IMR-90 (cell line): ENCODE data around the gene THSD8. TPM values are rescaled to one million over a fixed set of nuclear protein-coding genes. Genes with fewer than 3 reads are reported as not detected.

Experiments used
- ATAC-seq: fragments of 200-7000 bp; cut with Tn5 transposase; 2 replicates; pipeline ENCODE4 v1.9.1; 2020; ENCODE audit warnings: low read depth, mild to moderate bottlenecking, moderate library complexity
- BruUV-seq: library from RNA; stranded (reverse); fragments of 400-500 nt; replicated peaks from 2 replicates; lab custom pipeline; 2021; lab: Mats Ljungman, UMichigan
- CTCF ChIA-PET: fragments of 300-600 bp; formaldehyde crosslinking; extraction: SDS; loops from one replicate; lab custom pipeline; 2021; ENCODE audit warnings: antibody characterized with exemption; lab: Yijun Ruan, JAX
- POLR2A ChIA-PET: fragments of 300-600 bp; sonication (Branson Sonifier 250); formaldehyde crosslinking; loops from one replicate; lab custom pipeline; 2022; ENCODE audit warnings: antibody characterized with exemption; ENCODE audit not compliant: unreplicated experiment; lab: Charles Lee
- DNase-seq: peaks from one replicate; pipeline ENCODE4 v3.0.0; 2013
- H2AFZ ChIP-seq: replicated peaks from 2 replicates; pipeline ENCODE3; 2013; ENCODE audit warnings: low read length, mild to moderate bottlenecking; ENCODE audit not compliant: poor library complexity
- H2AK5ac ChIP-seq: 2 replicates; pipeline ENCODE4 v1.6.1; 2013; ENCODE audit warnings: low read depth, low read length, inconsistent platforms
- H2AK9ac ChIP-seq: replicated peaks from 2 replicates; pipeline ENCODE3; 2013; ENCODE audit warnings: mild to moderate bottlenecking, low read depth, low read length, moderate library complexity; ENCODE audit not compliant: poor library complexity
- H2BK120ac ChIP-seq: 2 replicates; pipeline ENCODE4 v1.6.1; 2013; ENCODE audit warnings: low read depth, low read length, inconsistent platforms
- H2BK15ac ChIP-seq: 3 replicates; pipeline ENCODE4 v1.6.1; 2013; ENCODE audit warnings: low read depth, low read length, inconsistent platforms
- H2BK20ac ChIP-seq: 2 replicates; pipeline ENCODE4 v1.6.1; 2013; ENCODE audit warnings: low read depth, mild to moderate bottlenecking, inconsistent platforms, low read length, moderate library complexity
- H2BK5ac ChIP-seq: 2 replicates; pipeline ENCODE4 v1.6.1; 2013; ENCODE audit warnings: mild to moderate bottlenecking, low read depth, low read length, inconsistent platforms; ENCODE audit not compliant: poor library complexity, severe bottlenecking
- H3K14ac ChIP-seq: replicated peaks from 2 replicates; pipeline ENCODE4 v1.6.1; 2013; ENCODE audit warnings: low read depth, low read length, inconsistent platforms
- H3K18ac ChIP-seq: 2 replicates; pipeline ENCODE4 v1.6.1; 2013; ENCODE audit warnings: low read depth, low read length, control low read depth
- H3K23ac ChIP-seq: 2 replicates; pipeline ENCODE4 v1.6.1; 2013; ENCODE audit warnings: low read depth, low read length, inconsistent platforms
- H3K27ac ChIP-seq: 2 replicates; pipeline ENCODE4 v1.5.1; 2013; ENCODE audit warnings: mild to moderate bottlenecking, control low read depth, low read length; ENCODE audit not compliant: insufficient read depth
- H3K27me3 ChIP-seq: 2 replicates; pipeline ENCODE4 v1.6.1; 2013; ENCODE audit warnings: low read length; ENCODE audit not compliant: control insufficient read depth, insufficient read depth
- H3K36me3 ChIP-seq: 2 replicates; pipeline ENCODE4 v1.6.1; 2013; ENCODE audit warnings: low read length, mixed read lengths; ENCODE audit not compliant: control insufficient read depth, insufficient read depth
- H3K4ac ChIP-seq: 2 replicates; pipeline ENCODE4 v1.6.1; 2013; ENCODE audit warnings: low read depth, low read length, inconsistent platforms
- H3K4me1 ChIP-seq: 2 replicates; pipeline ENCODE4 v1.6.1; 2013; ENCODE audit warnings: low read length, mixed read lengths; ENCODE audit not compliant: control insufficient read depth, insufficient read depth
- H3K4me2 ChIP-seq: 2 replicates; pipeline ENCODE4 v1.6.1; 2013; ENCODE audit warnings: low read depth, mild to moderate bottlenecking, control low read depth, low read length, moderate library complexity
- H3K4me3 ChIP-seq: 2 replicates; pipeline ENCODE4 v1.5.1; 2013; ENCODE audit warnings: low read depth, mild to moderate bottlenecking, control low read depth, low read length, moderate library complexity; ENCODE audit not compliant: insufficient read depth
- H3K56ac ChIP-seq: 2 replicates; pipeline ENCODE4 v1.6.1; 2013; ENCODE audit warnings: low read length, inconsistent platforms; ENCODE audit not compliant: insufficient read depth; ENCODE audit errors: extremely low read depth
- H3K79me1 ChIP-seq, 2 experiments: 2 replicates each; pipeline ENCODE4 v1.6.1; 2013; ENCODE audit warnings: low read length in 2 of 2, inconsistent platforms in 1 of 2, low read depth in 1 of 2
- H3K9ac ChIP-seq: 2 replicates; pipeline ENCODE4 v1.6.1; 2013; ENCODE audit warnings: low read depth, low read length, control low read depth
- H3K9me1 ChIP-seq: 2 replicates; pipeline ENCODE4 v1.6.1; 2013; ENCODE audit warnings: low read length, inconsistent platforms; ENCODE audit not compliant: insufficient read depth
- H3K9me3 ChIP-seq: 2 replicates; pipeline ENCODE4 v1.6.1; 2013; ENCODE audit warnings: low read length; ENCODE audit not compliant: control insufficient read depth, insufficient read depth
- H4K20me1 ChIP-seq: 2 replicates; pipeline ENCODE4 v1.6.1; 2013; ENCODE audit warnings: low read length, inconsistent platforms; ENCODE audit not compliant: insufficient read depth
- H4K5ac ChIP-seq: 2 replicates; pipeline ENCODE4 v1.6.1; 2013; ENCODE audit warnings: mild to moderate bottlenecking, low read depth, low read length, control low read depth
- H4K8ac ChIP-seq, 2 experiments: 2 replicates each; pipeline ENCODE4 v1.6.1; 2013; ENCODE audit warnings: low read depth in 2 of 2, low read length in 2 of 2, control low read depth in 1 of 2, inconsistent platforms in 1 of 2
- H4K91ac ChIP-seq: 2 replicates; pipeline ENCODE4 v1.6.1; 2013; ENCODE audit warnings: low read depth, low read length, inconsistent platforms; ENCODE audit not compliant: insufficient read depth
- BHLHE40 ChIP-seq: fragments of 150-350 bp; IDR thresholded peaks from 2 replicates; pipeline ENCODE4 v1.6.1; 2016; ENCODE audit warnings: mild to moderate bottlenecking, low read depth, low read length
- CEBPB ChIP-seq: IDR thresholded peaks from 2 replicates; pipeline ENCODE4 v1.6.1; 2012; ENCODE audit warnings: low read depth, low read length, improper control_type of control experiment
- FOS ChIP-seq: fragments of 150-350 bp; IDR thresholded peaks from 2 replicates; pipeline ENCODE4 v1.6.1; 2016; ENCODE audit warnings: low read depth, low read length
- MXI1 ChIP-seq: IDR thresholded peaks from 2 replicates; pipeline ENCODE4 v1.6.1; 2012; ENCODE audit warnings: low read depth, mild to moderate bottlenecking, low read length, moderate library complexity, borderline replicate concordance
- RFX5 ChIP-seq: IDR thresholded peaks from 2 replicates; pipeline ENCODE4 v1.8.0; 2012; ENCODE audit warnings: low read depth, mild to moderate bottlenecking, low read length, moderate library complexity
- USF2 ChIP-seq: fragments of 150-350 bp; IDR thresholded peaks from 2 replicates; pipeline ENCODE4 v1.6.1; 2017; ENCODE audit warnings: mild to moderate bottlenecking, antibody characterized with exemption, low read length, low read depth
- WGBS, 2 experiments: methylation state at CpG; one replicate each; pipeline versions ENCODE4 v1.1.5 to v1.1.7; 2013; ENCODE audit warnings: missing lambda C conversion rate in 2 of 2; ENCODE audit not compliant: insufficient read length in 1 of 2; ENCODE audit errors: extremely low coverage in 2 of 2; 5-methylcytosine and 5-hydroxymethylcytosine counted together
- dilution Hi-C: fragments of 300-500 bp; cut with HindIII; formaldehyde crosslinking; loops from one replicate; pipeline ENCODE4 v1.14.3; 2018; ENCODE audit warnings: low sequenced_read_pairs; ENCODE audit not compliant: unreplicated experiment
- in situ Hi-C: fragments of 300-500 bp; cut with MboI; formaldehyde crosslinking; loops from 3 replicates; pipeline ENCODE4 v1.14.3; 2019; ENCODE audit warnings: low sequenced_read_pairs, inconsistent platforms, mixed read lengths
- intact Hi-C: fragments of 100-400 bp; cut with micrococcal nuclease; formaldehyde crosslinking; loops from 2 replicates; pipeline ENCODE4 v1.10.0; 2022
- polyA plus RNA-seq, 3 experiments: library from polyadenylated mRNA; depleted of rRNA; stranded (reverse); fragments of >200 nt; gene quantifications; 2 replicates each; pipeline ENCODE4 v1.2.3, GENCODE V29; 2012; ENCODE audit warnings: low replicate concordance in 1 of 3
- total RNA-seq: library from RNA; depleted of rRNA; stranded (reverse); fragments of >200 nt; gene quantifications from 2 replicates; pipeline ENCODE4 v1.2.3, GENCODE V29; 2012
- TF ChIP-seq, protein P1 (sequence below): conservative IDR thresholded peaks from 2 replicates; pipeline ENCODE4 v1.5.1; 2012; ENCODE audit warnings: mild to moderate bottlenecking, low read depth, low read length, improper control_type of control experiment

THSD8 gene
- total and polyA plus RNA-seq, 2 of the 4 experiments (the other 2 are of a cell fraction): 0.68 TPM; not detected in 1

DNA sequence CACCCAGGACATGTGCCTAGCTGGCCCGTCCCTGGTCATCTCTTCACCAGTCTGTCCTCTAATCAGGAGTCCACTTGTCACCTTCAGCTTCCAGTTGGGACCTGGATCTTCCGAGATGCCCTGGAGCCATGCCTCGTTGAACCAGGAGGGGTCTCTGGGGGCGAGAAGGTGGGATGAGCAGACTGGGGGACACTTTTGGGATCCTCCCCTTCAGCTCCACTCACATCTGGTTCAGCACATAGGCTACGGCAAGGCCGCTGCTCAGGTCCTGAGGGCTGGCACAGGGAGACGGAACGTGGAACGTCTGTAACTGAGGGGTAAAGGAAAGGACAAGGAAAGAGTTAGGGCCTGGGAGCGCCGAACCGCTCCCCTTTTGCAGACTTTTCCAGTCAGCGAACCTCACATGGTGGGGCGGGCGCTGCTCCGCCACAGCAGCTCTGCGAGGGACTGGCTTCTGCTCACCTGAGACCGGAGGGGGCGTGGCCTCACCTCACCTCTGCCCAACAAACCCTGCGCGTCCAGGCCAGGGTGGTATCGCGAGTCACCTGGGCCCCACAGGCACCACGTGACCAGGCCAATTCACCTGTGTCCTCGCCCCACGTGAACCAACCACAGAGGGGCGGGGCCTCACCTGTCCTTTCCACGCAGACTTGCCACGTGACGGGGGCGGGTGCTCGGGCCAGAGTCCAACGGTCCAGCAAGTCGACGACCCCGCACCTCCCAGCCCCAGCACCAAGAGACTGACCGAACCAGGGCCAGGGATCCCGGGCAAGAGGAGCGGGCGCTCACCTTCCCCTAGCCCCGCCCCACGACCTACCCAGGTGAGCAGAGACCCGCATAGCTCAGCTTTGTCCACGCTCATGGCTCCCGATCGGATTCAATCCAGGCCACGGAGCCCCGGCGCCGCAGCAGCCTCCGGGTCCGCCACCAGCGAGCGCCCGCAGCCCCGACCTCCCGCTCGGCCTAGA, 27.0 kb upstream of the THSD8 start, which contains the start of gene HOOK2:
HOOK2 (minus strand) TSS at position 965 of the 968 bp plus-strand sequence; CDS start at position 862, 103 bp downstream.
- dilution Hi-C loops: no loop called here

More for the DNA sequence above, 27.0 kb upstream of the THSD8 start, which contains the start of gene HOOK2:
- H3K4ac ChIP-seq: peak within 1 kb of the TSS; percentile 91
- ATAC-seq: no peak
- H2BK15ac ChIP-seq: peak within 1 kb of the TSS; percentile 21; the same call in 1 of the 3 replicates
- H4K91ac ChIP-seq: peak within 1 kb of the TSS; percentile 81
- peak within 1 kb of the TSS; percentile 51 for H3K27ac ChIP-seq
- no peak for DNase-seq
- peak within 1 kb of the TSS; percentile 97 for H2AFZ ChIP-seq
- POLR2A ChIA-PET: no interaction called here
- H3K18ac ChIP-seq: peak within 1 kb of the TSS; percentile 33
- H4K8ac ChIP-seq: peak within 1 kb of the TSS; percentile 31 to 95; a peak in 3 of 4 replicates
- no peaks in the 10 kb centered on the region; the same call in 1 of the 2 replicates for H3K36me3 ChIP-seq
- in situ Hi-C loops (loop anchor here (5.0 to 25.0 kb wide), 2 partner anchors 62 to 1062 kb away; partner anchors contain the start of gene MAST1), intact Hi-C loops (no loop called here)
- H3K56ac ChIP-seq: no peak within 1 kb of the TSS
- no peak for TF ChIP-seq FOS
- peak; percentile 63 for TF ChIP-seq USF2
- TF ChIP-seq BHLHE40: no peak
- no peak for TF ChIP-seq CEBPB
- no peak for TF ChIP-seq RFX5
- TF ChIP-seq MXI1: peak; percentile 31; the same call in 1 of the 2 replicates
- TF ChIP-seq, protein P1, sequence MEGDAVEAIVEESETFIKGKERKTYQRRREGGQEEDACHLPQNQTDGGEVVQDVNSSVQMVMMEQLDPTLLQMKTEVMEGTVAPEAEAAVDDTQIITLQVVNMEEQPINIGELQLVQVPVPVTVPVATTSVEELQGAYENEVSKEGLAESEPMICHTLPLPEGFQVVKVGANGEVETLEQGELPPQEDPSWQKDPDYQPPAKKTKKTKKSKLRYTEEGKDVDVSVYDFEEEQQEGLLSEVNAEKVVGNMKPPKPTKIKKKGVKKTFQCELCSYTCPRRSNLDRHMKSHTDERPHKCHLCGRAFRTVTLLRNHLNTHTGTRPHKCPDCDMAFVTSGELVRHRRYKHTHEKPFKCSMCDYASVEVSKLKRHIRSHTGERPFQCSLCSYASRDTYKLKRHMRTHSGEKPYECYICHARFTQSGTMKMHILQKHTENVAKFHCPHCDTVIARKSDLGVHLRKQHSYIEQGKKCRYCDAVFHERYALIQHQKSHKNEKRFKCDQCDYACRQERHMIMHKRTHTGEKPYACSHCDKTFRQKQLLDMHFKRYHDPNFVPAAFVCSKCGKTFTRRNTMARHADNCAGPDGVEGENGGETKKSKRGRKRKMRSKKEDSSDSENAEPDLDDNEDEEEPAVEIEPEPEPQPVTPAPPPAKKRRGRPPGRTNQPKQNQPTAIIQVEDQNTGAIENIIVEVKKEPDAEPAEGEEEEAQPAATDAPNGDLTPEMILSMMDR: no peak
- CTCF ChIA-PET: interaction anchor here (1.3 to 1.4 kb wide), 2 partner anchors 9 to 17 kb away, joined by 3 to 4 read pairs; no protein-coding TSS in a partner anchor
- peak within 1 kb of the TSS; percentile 81 for H2BK120ac ChIP-seq
- peak within 1 kb of the TSS; percentile 75 for H3K4me3 ChIP-seq
- no peaks in the 10 kb centered on the region for H4K20me1 ChIP-seq
- peak within 1 kb of the TSS; percentile 37 for H2BK5ac ChIP-seq
- H3K9me1 ChIP-seq: peaks cover 18% of the 10 kb centered on the region
- H3K14ac ChIP-seq: peak within 1 kb of the TSS; percentile 65
- BruUV-seq: no TSS peak
- no peaks in the 10 kb centered on the region for H3K27me3 ChIP-seq
- H4K5ac ChIP-seq: peak within 1 kb of the TSS; percentile 43
- H2BK20ac ChIP-seq: 0 out of 2 replicates have a peak within 1 kb of the TSS, but pooled peaks have one; percentile 73
- no peaks in the 10 kb centered on the region for H3K9me3 ChIP-seq
- H2AK9ac ChIP-seq: peak within 1 kb of the TSS; percentile 95
- peaks cover 17% of the 10 kb centered on the region for H3K4me1 ChIP-seq
- whole genome bisulfite sequencing, 2 experiments: 9% methylated on average over 26 of the region's 58 CpGs; no CpG with 5 or more reads in 1 of the 2 experiments
- peak within 1 kb of the TSS; percentile 79 for H3K4me2 ChIP-seq
- H3K9ac ChIP-seq: peak within 1 kb of the TSS; percentile 71
- H3K23ac ChIP-seq: 0 out of 2 replicates have a peak within 1 kb of the TSS, but pooled peaks have one; percentile 52
- H3K79me1 ChIP-seq: peaks cover 0 to 32% of the 10 kb centered on the region in 2 experiments; a peak in 3 of 4 replicates
- peak within 1 kb of the TSS; percentile 94 for H2AK5ac ChIP-seq
